GM12874 (cell line): ENCODE results near the gene LSM6.

ENCODE experiments used
- TF ChIP-seq, protein P1 (sequence below): IDR thresholded peaks from 2 replicates; pipeline ENCODE4 v1.5.1; 2011; ENCODE audit warnings: low read depth, mild to moderate bottlenecking, control low read depth, low read length, moderate library complexity; ENCODE audit not compliant: insufficient read depth

The LSM6 gene

DNA sequence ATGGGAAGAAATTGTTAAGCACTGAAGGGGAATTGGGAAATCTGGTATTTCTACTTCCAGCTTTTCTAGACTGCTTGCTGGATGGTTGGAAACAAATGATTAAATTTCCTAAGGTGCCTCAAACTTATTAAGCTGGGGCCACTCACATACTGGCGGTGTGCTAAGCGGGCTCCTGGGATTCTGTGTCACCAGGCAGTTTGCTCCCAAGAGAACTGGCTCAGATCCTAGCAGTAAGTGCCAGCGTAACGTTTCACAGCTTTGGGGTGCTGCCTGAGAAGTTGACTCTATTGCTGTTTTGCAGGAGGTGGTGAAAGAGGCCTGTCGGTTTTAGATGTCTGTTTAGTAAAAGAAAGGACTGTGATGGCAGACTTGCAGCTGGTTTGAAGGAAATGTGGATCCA is 31.9 kb downstream of the LSM6 start:
- TF ChIP-seq, protein P1, sequence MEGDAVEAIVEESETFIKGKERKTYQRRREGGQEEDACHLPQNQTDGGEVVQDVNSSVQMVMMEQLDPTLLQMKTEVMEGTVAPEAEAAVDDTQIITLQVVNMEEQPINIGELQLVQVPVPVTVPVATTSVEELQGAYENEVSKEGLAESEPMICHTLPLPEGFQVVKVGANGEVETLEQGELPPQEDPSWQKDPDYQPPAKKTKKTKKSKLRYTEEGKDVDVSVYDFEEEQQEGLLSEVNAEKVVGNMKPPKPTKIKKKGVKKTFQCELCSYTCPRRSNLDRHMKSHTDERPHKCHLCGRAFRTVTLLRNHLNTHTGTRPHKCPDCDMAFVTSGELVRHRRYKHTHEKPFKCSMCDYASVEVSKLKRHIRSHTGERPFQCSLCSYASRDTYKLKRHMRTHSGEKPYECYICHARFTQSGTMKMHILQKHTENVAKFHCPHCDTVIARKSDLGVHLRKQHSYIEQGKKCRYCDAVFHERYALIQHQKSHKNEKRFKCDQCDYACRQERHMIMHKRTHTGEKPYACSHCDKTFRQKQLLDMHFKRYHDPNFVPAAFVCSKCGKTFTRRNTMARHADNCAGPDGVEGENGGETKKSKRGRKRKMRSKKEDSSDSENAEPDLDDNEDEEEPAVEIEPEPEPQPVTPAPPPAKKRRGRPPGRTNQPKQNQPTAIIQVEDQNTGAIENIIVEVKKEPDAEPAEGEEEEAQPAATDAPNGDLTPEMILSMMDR, result no peak

DNA sequence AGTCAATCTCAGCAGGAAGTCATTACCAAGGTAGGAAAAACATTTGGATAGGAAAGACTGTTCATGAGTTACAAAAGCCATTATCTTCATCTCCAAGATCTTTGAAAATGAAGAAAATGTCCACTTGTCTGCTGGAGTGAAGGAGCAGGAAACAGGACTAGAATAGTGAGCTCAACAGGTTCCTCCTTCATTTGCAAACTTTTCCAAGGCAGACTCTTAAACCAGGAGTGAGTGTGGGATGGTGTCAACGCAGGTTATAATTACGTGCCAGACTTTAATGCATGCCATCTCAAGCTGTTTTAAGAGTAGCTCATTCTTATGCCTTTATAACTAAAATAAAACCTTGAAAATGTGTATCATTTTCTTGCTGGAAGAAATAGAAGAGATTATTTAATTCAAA is 35.4 kb downstream of the LSM6 start:
- TF ChIP-seq, protein P1, result no peak

DNA sequence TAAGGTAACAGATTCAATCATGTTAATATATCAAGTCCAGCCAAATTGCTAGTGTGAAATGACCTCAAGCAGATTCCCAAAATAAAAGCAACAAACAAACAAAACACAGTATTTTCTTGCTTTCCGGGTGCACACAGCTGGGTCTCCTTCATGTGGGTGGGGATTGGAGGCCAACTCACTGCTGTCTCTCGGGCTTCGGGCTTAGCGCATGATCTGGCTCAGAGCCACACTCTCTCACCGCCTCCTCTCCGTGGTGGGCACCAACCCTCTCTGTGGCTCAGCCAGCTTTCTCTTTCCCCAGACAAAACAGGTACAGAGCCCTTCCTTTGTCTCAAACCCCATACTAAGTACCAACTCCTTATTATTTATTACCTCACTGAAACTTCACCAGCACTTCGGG is 35.9 kb downstream of the LSM6 start:
- TF ChIP-seq, protein P1, result no peak

DNA sequence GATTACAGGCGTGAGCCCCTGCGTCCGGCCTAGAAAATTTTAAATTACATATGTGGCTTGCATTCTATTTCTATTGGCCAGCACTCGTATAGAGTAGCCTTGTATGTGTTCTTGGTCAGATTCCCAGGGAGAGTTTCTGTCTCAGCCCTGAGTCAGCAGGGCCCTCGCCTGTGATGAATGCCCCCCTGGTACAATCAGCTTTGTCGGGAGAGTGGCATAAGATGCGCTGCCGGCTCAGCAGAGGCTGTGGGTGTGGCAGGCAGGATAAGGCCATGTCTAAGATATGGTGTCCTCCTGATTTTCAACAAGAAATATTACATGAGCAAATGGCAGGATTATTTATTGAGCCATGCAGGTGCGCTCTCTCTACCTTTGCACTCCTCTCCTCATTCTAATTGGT is 37.3 kb downstream of the LSM6 start:
- TF ChIP-seq, protein P1, result no peak

DNA sequence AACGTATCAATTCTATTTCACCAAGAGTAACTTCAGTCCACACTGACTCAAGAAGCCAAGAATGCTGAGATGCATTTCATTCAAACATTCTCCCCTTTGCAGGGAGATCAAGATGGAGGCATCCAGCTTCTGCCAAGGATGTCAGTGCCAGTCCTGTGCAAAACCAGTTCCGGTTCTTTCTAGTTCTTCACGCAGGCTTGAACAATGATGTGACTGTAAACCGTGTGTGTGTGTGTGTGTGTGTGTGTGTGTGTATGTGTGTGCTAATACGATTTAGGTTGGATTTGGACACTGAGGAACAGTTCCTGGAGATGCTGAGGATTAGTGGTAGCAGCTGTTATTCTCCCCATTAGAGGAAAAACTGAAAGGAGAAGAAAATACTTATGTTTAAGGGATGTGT is 38.7 kb downstream of the LSM6 start, which contains the start of gene REELD1:
Gene REELD1 (plus strand): TSS at position 301 of the 400 bp plus-strand sequence. CDS start 2,415 bp downstream, outside the sequence.
- TF ChIP-seq, protein P1, result no peak

DNA sequence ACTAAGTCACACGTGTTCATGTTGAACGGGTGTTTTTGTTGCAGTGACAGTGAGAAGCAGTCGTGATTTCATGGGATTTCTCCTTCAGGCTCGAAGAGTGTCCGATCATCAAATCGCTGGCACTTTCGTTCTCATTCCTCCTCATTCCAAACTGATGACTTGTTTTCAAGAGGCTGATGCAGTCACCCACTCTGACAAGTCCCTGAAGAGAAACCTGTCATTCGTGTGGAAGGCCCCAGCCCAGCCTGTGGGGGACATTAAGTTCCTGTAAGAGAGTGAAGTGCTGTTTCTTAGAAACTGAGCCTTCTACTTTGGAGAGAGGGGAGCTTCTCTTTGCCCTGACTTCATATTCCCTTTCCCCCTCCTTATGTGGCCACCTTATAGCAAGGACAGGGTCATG is 46.8 kb downstream of the LSM6 start:
- TF ChIP-seq, protein P1, result no peak

DNA sequence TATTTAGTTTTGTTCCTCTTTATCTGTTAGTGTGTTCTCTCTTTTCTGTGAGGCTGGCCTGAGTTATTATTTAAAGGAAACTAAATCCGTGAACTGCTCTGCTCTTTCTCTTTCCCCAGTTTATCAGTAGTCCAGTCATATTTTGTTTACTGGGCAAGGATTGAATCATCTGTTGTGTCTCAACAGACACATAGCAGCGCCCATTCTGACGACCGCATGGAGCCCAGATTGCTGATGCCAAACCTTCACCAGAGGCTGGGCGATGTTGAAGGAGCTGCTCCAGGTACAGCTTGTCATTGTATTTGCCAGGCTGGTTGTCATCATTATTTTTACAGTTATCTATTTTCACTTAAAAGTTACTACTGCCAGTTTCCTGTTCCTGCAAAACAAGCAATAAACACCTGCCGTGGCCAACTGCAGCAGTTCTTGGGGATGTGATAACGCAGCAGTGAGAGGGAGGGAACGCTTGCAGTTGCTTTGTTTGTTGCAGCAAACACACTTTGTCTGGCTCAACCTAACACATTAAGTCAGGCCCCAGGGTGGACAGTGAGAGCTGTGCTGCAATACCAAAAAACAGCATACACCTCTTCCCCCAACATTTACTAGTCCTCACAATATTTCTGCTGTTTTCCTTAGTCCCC is 48.9 kb downstream of the LSM6 start:
- TF ChIP-seq, protein P1, result no peak
